NOMO-1 treated with dmso at 0.1 percent for 144 hours (cell line): ENCODE results near the gene MYH11.
"Not testable (repeated sequence)": the region's sequence is repeated elsewhere in the genome, so short reads cannot be mapped to it uniquely, and the experiment has no call there.

Source experiments
- DNase-seq: peaks from one replicate; lab custom pipeline; 2025; ENCODE audit not compliant: unreplicated experiment; lab: John Stamatoyannopoulos, UW

The MYH11 gene

DNA sequence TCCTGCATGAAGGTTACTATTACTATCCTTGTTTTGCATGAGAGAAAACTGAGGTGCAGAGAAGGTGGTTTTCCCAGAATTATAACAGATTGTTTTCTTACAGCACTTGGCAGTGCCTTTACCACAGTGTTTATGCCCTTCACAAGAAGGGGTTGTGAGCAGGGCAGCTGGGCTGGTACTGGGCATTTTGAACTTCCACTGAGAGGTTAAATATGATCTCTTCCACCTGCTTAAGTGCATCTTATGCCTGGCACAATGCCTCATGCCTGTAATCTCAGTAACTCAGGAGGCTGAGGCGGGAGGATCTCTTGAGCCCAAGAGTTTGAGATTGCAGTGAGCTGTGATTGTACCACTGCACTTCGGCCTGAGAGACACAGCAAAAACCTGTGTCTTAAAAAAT, 170.5 kb downstream of the MYH11 start:
- no peak for DNase-seq

- DNase-seq: peak; percentile 36
Measured at GRCh38 chr16:15682105-15682570, 174.7 kb downstream of the MYH11 start.

GRCh38 chr16:15677447-15677846, 179.4 kb downstream of the MYH11 start:
- no peak for DNase-seq

DNA sequence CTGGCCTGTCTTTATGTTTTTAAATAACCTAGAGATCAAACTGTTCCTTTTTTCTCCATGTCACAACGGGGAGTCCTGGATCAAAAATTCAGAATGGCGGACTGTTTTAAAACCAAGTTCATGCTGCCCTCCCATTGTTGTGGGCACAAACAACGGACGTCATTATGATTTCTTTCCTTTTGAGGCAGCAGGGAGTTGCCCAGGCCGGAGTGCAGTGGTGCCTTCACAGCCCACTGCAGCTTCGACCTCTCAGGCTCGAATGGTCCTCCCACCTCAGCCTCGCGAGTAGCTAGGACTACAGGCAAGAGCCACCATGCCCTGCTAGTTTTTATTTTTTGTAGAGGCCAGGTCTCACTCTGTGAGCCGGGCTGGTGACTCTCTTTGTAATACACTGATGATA, 180.3 kb downstream of the MYH11 start:
- no peak for DNase-seq

GRCh38 chr16:15674571-15674970, 182.3 kb downstream of the MYH11 start:
- DNase-seq: no peak

DNA sequence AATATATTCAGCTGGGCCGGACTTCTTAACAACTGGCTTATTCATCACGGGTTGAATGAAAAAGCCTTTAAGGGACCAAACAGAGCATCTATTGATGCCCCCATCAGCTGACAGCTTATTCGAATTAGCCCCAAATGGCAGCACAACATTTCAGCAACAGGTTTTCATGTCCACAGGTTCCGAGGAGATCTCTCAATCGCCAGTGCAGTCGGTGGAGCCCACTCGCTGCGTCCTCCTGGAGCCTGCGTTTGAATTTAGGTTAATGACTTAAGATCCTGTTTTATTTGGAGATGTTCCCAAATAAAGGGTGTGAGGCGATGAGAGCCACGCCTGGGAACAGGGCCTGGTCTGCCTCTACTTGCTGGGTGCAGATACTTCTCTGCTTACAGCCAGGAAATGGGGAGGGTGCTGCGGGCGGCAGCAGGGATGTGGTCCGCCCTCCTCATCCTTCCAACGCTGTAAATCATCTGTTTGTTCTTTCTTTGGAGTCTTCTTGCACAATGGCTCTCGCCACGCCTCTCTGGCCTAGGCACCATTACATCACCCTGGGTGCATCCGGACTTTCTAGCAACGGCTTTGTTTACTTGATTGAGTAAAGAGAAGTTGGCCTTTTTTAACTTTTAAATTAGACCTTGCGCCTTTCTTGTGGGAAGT, 184.2 kb downstream of the MYH11 start:
- peak; percentile 95 for DNase-seq

DNA sequence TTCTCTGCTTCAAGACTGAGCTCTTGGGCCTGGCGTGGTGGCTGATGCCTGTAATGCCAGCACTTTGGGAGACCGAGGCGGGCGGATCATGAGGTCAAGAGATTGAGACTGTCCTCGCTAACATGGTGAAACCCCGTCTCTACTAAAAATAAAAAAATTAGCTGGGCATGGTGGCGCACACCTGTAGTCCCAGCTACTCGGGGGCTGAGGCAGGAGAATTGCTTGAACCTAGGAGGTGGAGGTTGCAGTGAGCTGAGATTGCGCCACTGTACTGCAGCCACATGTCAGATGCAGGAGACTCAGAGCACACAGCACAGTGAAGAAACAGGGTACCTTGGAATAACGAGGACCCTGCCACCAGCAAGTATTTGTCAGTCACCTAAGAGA, 184.7 kb downstream of the MYH11 start:
- not testable (repeated sequence) for DNase-seq

DNA sequence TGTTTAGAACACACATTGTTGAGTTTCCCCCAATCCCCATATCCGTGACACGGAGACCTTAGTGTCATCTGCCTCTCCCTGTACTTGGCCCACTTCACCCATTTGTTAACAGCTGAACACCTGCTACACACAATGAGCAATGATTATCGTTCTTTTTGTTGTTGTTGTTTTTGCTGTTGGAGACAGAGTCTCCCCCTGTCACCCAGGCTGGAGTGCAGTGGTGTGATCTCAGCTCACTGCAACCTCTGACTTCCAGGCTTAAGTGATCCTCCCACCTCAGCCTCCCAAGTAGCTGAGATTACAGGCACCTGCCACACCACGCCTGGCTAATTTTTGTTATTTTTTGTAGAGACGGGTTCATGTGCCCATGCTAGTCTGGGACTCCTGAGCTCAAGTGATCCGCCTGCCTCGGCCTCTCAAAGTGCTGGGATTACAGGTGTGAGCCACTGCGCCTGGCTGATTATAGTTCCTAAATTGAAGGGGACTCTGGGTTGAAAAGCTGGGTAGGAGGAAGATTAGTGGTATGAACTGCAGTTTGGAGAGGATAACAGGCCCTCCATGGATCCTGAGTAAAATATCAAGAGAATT, 185.2 kb downstream of the MYH11 start:
- no peak for DNase-seq

DNA sequence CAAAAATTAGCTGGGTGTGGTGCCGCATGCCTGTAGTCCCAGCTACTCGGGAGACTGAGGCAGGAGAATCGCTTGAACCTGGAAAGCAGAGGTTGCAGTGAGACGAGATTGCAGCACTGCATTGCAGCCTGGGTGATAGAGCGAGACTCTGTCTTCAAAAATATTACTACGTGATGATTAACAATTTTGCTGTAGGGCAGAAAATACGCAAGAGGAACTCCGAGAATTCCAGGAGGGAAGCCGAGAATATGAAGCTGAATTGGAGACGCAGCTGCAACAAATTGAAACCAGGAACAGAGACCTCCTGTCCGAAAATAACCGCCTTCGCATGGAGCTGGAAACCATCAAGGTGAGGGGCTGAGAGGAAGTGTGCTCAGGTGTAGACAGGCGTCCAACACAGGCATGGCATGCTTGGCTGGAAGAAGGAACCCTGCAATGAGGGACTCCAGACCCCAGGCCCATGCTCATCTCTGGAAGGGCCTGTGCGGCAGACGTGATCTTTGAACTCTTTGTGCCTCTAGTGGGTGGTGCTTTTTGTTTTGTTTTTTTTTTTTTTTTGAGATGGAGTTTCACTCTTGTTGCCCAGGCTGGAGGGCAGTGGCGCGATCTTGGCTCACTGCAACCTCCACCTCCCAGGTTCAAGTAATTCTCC, 189.6 kb downstream of the MYH11 start:
- no peak for DNase-seq

DNA sequence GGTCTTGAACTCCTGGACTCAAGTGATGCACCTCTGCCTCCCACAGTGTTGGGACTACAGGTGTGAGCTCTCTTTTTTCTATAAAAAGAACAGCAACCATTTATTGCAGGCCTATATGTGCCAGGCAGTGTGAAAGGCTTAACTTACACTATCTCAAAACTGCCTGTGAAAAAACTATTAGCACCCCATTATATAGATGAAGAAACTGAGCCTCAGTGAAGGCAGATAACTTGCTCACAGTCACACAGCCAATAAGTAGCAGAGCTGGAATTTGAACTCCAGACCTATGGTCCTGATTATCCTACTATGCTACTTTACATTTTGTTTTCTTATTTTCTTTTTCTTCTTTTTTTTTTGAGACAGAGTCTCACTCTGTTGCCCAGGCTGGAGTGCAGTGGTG, 191.7 kb downstream of the MYH11 start:
- DNase-seq: no peak

GRCh38 chr16:15660203-15660601, 196.6 kb downstream of the MYH11 start:
- no peak for DNase-seq

DNA sequence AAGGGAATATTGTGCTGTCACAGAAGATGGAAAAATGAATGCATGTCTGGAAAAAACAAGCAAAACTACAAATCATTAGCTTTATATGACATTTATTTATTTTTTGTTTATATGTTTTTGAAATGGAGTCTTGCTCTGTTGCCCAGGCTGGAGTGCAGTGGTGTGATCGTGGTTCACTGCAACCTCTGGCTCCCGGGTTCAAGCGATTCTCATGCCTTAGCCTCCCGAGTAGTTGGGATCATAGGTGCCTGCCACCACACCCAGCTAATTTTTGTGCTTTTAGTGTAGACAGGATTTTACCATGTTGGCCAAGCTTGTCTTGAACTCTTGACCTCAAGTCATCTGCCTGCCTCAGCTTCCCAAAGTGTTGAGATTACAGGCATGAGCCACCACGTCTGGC, 198.3 kb downstream of the MYH11 start:
- DNase-seq: no peak

GRCh38 chr16:15658149-15658548, 198.7 kb downstream of the MYH11 start:
- DNase-seq: no peak

DNA sequence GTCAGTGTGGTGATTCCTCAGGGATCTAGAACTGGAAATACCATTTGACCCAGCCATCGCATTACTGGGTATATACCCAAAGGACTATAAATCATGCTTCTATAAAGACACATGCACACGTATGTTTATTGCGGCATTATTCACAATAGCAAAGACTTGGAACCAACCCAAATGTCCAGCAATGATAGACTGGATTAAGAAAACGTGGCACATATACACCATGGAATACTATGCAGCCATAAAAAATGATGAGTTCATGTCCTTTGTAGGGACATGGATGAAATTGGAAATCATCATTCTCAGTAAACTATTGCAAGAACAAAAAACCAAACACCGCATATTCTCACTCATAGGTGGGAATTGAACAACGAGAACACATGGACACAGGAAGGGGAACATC, 201.3 kb downstream of the MYH11 start:
- not testable (repeated sequence) for DNase-seq

DNA sequence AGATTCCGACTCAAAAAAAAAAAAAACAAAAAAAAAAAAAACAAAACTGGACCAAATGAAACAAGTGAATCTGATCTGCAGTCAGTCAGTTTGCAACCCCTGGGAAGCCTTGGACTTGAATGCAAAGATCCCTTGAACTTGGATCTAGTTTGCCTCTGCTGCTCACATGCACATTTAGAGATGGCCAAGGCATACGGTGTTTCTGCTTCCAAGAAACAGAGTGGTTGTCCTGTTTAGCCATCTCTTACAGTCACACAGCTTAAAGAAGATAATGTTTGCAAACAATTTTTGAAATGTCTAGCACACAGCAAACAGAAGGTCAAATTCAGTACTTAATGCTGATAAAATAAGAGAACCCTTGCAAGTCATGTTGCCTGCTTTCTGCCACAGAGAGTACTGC, 202.2 kb downstream of the MYH11 start:
- no peak for DNase-seq

- no peak for DNase-seq
Measured at GRCh38 chr16:15653227-15653626, 203.6 kb downstream of the MYH11 start.
